ENCODE measurements around the gene TEX2. TPM values are rescaled to one million over a fixed set of nuclear protein-coding genes. Genes with fewer than 3 reads are reported as not detected.

Gene TEX2
- total and polyA plus RNA-seq, 2 of the 13 experiments (the other 11 are each of a cell fraction or from before 2014, with no cell fraction given) = 21.4 to 37.7 TPM

DNA sequence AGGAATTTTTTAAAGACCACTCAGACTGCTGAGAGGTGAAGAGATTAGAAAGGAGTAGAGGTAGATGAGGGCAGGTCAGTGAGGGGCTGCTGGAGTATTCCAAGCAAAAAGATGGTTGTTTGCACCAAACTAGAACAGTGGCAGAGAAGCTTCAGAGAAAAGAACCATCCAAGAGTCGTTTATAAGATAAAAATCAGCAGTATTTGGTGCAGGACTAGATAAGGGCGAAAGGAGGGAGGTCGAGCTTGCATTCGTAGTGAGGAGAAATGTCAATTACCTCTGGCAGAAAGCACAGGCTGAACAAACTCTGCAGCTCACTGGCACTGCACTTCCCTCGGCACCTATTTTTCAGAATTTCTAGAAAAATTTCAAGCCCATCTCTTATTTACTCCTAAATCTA lies 9.6 kb downstream of the TEX2 start:
- ATAC-seq (no peak), FAIRE-seq (no peak), DNase-seq (ENCODE audit: low spot score) (no peak)
- H3K27me3 ChIP-seq (ENCODE audit: control insufficient read depth in 1 of 2, insufficient read depth in 2 of 2, low read length in 2 of 2) = no peaks in the 10 kb centered on the region
- H3K9ac ChIP-seq (ENCODE audit: insufficient read depth, low read depth, low read length) = no peak overlapping the region
- ChIA-PET POLR2A (interaction anchor here (5.3 kb wide), 1 partner anchor 108 kb away, joined by 20 read pairs; no protein-coding TSS in a partner anchor), CTCF (ENCODE audit: low intra/inter-chr PET ratio, low total read pairs) (no interaction called here)
- H4K20me1 ChIP-seq (ENCODE audit: insufficient read depth, low read length) = no peaks in the 10 kb centered on the region
- no peak for TF ChIP-seq ZSCAN20 (CRISPR knock-in tag; IDR thresholded peaks at IDR 0.05; ENCODE audit: borderline replicate concordance)
- no peak for TF ChIP-seq NCOR1 (IDR thresholded peaks at IDR 0.05; ENCODE audit: borderline replicate concordance, low read length)
- TF ChIP-seq ZFP62 (CRISPR knock-in tag; IDR thresholded peaks at IDR 0.05) = no peak
- no peak for TF ChIP-seq ZNF414 (CRISPR knock-in tag; IDR thresholded peaks at IDR 0.05)
- TF ChIP-seq ZNF773 (CRISPR knock-in tag; IDR thresholded peaks at IDR 0.05; ENCODE audit: borderline replicate concordance) = no peak
- TF ChIP-seq TSC22D2 (CRISPR knock-in tag; IDR thresholded peaks at IDR 0.05; ENCODE audit: borderline replicate concordance) = no peak
- no peak for TF ChIP-seq ZNF44 (CRISPR knock-in tag; IDR thresholded peaks at IDR 0.05)
- TF ChIP-seq TMF1 (CRISPR knock-in tag; IDR thresholded peaks at IDR 0.05; ENCODE audit: low read depth) = no peak
- no peak for TF ChIP-seq HDAC6 (IDR thresholded peaks at IDR 0.05; ENCODE audit: low read depth, low read length)
- no peak for TF ChIP-seq ZSCAN12 (CRISPR knock-in tag; IDR thresholded peaks at IDR 0.05)
- no peak for TF ChIP-seq EHMT2 (IDR thresholded peaks at IDR 0.05; ENCODE audit: borderline replicate concordance, low read depth, low read length)
- TF ChIP-seq ZSCAN5A (CRISPR knock-in tag; IDR thresholded peaks at IDR 0.05; ENCODE audit: borderline replicate concordance) = no peak
- TF ChIP-seq ARID3A (IDR thresholded peaks at IDR 0.05; ENCODE audit: low read depth, low read length) = no peak
- no peak for TF ChIP-seq ZNF660 (CRISPR knock-in tag; IDR thresholded peaks at IDR 0.05; ENCODE audit: borderline replicate concordance, low read depth)
- no peak for TF ChIP-seq POGZ (CRISPR knock-in tag; IDR thresholded peaks at IDR 0.05)
- TF ChIP-seq ZNF557 (CRISPR knock-in tag; IDR thresholded peaks at IDR 0.05) = no peak
- no peak for TF ChIP-seq ZNF775 (CRISPR knock-in tag; IDR thresholded peaks at IDR 0.05; ENCODE audit: borderline replicate concordance)
- TF ChIP-seq ETV5 (CRISPR knock-in tag; IDR thresholded peaks at IDR 0.05; ENCODE audit: borderline replicate concordance) = no peak
- TF ChIP-seq ZNF160 (CRISPR knock-in tag; IDR thresholded peaks at IDR 0.05) = no peak
- no TSS peak for BruUV-seq (replicated peaks)
- peaks cover 89% of the 10 kb centered on the region for H3K79me2 ChIP-seq (ENCODE audit: insufficient read depth, low read length)
- in situ Hi-C loops (cut with HindIII; ENCODE audit: extremely low pct_ligation_motif_present, low pct_unique_long_range_greater_than_20kb) = no loop called here
- no peak overlapping the region for H2AFZ ChIP-seq (ENCODE audit: low read length)
- peaks cover 29% of the 10 kb centered on the region for H3K4me1 ChIP-seq (ENCODE audit: insufficient read depth, low read length)
- no peak overlapping the region for H3K4me3 ChIP-seq (replicated peaks in 1 of 3; ENCODE audit: insufficient read depth in 1 of 3, low read depth in 2 of 3, low read length in 3 of 3)
- intact Hi-C loops (cut with micrococcal nuclease; ENCODE audit: unreplicated experiment) = no loop called here
- no peak overlapping the region for H3K27ac ChIP-seq (ENCODE audit: extremely low read length, insufficient read depth, low read length)
- no peak overlapping the region for H3K4me2 ChIP-seq (ENCODE audit: low read depth, low read length)
- H3K36me3 ChIP-seq (replicated peaks in 1 of 2; ENCODE audit: control insufficient read depth in 1 of 2, insufficient read depth in 2 of 2, low read length in 2 of 2) = no peaks in the 10 kb centered on the region
- H3K9me3 ChIP-seq (ENCODE audit: low read length) = no peaks in the 10 kb centered on the region
- 88% methylated on average over 5 of the region's 5 CpGs for WGBS (ENCODE audit: low lambda C conversion rate)

Data from HepG2 (cell line).